OCI-M1 (cell line): ENCODE measurements around the gene LAMA3.

ENCODE experiments used
- DNase-seq: peaks from one replicate; lab custom pipeline; 2025; lab: John Stamatoyannopoulos, UW

The LAMA3 gene

DNA sequence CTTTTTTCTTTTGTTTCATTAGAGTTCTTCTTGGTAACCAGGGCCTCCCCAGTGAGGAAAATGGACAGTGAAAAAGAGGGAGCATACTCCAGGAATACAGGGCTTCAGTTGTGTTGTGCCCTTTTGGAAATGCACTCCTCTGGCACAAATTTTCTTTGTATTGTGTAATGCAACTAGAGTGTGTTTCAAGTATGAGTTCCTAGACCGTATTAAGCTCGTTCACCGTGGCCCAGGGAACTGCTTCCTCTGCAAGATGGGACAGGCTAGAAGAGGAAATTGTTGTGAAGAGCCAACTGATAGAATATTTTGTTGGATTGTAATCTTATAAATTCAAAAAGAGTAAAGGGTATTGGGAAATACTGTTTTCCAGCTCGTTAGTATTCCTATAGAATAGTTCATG, 188.1 kb downstream of the LAMA3 start:
- DNase-seq, result no peak

DNA sequence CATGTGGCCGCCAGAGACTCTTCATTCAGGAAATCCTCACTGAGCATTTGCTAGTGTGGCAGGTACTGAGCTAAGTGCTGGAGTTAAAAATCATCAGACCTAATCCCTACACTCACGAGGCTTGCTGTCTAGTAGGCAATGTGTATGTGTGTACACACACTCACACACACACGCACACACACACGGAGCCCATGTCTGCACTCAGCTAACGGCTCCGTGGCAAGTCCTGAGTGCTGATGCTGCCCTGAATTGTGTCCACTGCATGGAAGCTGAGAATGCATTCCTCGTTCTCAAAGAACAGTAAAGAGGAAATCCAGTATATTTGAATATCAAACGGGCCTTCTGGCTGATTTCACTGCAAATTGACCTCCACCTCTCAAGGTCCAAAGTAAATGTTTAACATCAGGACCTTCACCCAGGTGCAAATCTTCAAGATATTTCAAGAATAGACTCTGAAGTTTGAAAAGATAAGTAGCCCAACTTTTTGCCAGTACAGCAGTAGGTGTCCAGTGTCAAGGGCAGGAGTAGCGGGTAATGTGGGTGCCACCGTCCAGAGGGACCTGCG, 189.2 kb downstream of the LAMA3 start:
- DNase-seq, result no peak

DNA sequence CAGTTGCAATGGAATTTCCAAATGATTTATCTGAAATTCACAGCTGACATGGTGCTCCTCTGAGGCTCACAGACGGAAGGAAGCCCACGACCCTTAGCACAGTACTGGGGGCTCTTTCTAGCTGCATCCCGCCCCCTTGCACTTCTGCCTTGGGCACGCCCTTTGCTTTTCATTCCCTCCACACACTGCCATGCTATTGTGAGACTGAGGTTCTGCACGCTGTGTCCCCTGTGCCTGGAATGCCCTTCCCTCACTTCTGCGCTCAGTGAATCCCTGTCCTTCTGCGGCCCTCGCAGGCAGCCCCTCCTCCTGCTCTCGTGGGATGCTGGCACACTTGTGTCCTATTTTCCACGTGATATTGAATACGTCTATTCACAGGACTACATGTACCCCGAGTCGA, 189.9 kb downstream of the LAMA3 start:
- DNase-seq, result no peak

DNA sequence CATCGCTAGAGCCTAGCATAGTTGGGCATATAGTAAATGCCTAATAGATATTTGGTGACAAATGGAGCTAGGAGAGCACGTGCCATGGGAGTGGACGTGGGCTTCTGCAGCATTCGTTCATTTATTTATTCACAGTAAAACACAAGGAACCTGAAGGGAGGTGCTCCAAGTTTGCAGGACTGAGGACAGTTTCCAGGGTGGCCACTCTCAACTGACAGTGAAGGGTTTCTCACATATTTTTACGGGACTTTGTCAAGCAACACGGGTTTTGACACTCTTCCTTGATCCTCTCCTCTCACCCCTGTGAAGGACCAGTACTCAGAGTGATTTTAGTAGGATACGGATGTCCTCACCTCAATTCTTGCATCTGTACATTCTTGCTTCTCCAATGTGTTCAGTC, 190.3 kb downstream of the LAMA3 start:
- DNase-seq, result no peak

- DNase-seq, result no peak
Measured at GRCh38 chr18:23879966-23880565, 190.8 kb downstream of the LAMA3 start.

DNA sequence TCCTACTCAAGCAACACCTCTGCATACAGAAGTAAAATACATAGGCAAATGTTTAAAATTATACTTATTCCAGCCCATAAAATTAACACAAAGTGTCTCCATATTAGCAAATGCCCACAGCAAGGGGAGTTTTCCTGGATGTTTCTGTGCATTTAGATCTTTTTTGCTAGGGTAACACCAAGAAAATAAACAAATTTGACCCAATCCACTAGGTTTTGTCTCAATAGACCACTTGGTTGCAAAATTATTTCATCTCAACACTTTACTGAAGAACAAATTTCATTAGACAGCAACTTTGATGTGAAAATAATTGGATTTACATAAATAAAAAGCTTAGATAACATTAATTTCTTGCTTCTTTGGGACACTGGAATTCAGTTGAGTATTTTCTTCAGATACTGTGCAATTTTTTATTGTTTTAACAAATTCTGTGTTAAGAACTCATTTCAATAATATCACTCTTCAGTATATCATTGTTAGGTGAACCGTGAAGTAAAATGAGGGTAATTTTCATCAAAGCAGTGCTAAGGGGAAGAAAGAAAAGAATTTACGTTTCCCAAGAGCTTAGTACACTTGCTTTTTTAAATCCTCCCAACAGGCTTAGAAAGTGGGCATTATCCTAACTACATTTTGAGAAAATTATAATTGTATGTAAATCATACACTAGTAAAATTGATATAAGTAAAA, 191.8 kb downstream of the LAMA3 start:
- no peak for DNase-seq

GRCh38 chr18:23881778-23882177, 192.5 kb downstream of the LAMA3 start:
- no peak for DNase-seq

DNA sequence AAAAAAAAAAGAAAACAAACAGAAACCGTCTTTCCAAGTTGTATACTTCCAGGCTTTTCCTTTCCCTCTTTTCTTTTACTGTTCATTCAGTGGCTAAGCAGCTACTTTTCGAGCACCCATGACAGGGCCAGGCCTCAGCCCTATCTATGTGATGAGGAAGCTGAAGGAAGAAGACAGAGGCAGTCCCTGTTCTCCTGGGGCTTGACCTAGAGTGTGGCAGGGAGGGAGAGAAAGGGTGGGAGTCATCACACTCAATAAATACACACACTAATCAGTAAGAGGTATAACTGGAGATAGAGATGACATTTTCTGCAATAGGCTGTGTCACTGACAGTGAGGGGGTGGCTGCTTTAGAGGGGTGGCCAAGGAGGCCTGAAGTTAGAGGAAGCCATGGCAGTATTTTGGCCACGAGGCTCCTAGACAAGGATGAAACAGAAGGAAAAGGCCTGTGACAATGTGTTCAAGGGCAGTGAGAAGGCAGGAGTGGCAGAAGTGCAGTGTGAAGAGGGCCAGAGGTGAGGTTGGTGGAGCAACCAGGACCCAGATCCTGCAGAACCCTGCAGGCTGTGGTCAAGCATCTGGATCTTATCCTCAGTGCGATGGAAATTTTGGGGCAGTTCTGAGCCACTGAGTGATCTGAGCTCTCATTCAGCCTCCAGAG, 193.5 kb downstream of the LAMA3 start:
- no peak for DNase-seq

GRCh38 chr18:23883277-23883790, 194.1 kb downstream of the LAMA3 start:
- DNase-seq, result no peak

DNA sequence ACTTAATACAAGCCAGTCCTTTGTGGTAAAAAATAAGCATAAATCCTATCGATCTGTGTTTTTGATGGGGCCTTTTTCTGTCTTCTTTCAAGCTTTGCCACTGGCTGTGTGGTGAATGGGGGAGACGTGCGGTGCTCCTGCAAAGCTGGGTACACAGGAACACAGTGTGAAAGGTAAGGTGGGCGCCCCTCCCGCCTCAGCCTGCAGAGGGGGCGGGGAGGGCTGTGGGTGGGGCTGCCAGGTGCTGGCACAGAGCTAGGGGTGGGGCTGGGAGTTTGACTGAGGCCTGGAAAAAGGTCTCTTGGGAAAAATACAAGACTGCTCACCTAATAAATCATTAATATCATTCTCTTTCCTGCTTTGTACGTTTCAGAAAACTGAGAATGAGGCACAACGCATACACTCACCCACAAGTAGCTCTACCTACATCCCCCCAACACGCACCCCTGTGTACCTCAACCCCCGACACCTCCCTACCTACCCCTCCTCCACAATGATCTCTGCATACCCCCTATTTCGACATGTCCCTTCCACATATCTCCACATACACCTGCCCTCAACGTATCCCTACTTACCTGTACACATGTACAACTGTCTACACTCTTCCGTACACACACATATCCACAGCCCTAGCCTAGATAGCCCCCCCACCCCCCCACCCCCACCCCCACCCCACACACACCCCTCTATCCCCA, 195.6 kb downstream of the LAMA3 start:
- no peak for DNase-seq

DNA sequence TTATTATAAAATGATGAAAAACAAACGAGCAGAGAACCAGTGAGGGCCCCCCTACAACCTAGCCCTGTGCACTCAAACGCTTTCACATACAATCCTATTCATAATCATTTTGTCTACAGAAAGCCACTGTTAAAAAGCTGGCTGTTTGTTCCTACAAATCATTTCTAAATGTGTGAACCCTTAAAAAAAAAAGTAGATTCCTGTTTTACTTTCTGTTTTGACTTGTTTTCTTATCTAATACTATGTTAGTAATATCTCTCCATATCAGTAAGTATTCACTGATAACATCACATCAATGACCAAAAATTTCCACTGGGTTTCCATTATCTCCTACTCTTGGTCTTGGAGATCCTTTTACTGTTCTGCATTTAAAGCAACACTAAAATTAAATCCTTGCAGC, 196.5 kb downstream of the LAMA3 start:
- DNase-seq, result peak; percentile 47

DNA sequence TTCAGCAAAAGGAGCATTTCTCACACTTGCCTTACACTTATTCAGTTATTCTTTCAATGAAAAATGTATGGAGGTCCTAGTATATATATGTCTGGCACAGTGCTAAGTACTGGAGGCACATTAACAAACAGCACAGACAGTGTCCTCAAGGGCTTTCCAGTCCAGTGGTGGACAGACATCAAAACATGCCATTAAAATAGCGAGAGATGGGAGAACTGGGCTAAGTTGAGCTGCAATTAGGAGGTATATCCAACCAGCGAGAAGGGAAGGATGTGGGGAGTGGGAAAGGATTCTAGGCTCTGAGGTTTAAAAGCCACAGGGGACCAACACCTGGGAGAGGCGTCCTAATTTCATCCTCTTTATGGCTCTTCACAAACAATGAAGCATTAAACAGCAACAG, 197.8 kb downstream of the LAMA3 start:
- DNase-seq, result no peak

DNA sequence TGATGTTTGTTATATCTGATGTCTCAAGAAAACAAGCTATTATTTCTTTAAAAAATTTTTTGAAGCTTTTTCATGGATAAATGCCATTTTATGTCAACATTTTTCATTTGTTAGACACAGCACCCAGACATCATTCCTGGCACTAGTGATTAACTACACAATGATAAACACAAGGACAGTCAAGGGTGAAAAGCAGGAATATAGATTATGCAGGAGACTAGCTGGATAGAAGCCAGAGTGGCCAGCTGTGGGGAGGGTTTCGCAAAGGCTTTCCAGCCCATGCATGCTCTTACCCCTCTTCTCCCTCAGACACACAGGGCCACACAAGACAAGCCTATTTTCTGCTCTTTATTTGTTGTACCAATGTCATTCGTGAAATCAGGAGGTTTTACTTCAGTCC, 198.2 kb downstream of the LAMA3 start:
- no peak for DNase-seq

GRCh38 chr18:23888881-23889280, 199.6 kb downstream of the LAMA3 start:
- no peak for DNase-seq

- no peak for DNase-seq
Measured at GRCh38 chr18:23889907-23890306, 200.7 kb downstream of the LAMA3 start.

GRCh38 chr18:23890589-23890988, 201.3 kb downstream of the LAMA3 start:
- DNase-seq, result no peak

DNA sequence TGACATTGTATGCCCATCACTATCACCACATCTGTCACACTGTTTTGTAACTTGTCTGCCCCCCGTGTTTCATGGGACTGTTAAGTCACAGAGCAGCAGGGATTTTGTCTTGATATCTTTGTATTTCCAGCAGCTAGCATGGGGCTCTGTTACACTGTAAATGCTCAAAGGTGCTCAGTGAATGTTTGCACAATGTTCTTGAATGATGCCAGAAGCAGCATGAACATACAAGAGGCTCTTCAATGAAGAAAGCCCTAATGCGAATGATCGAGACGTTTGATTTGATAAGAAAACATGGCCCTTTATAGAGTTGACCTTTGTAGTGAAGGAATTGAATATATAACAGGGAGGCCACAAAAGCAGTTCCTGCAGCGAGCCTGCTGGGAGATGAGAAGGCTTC, 204.4 kb downstream of the LAMA3 start:
- no peak for DNase-seq

GRCh38 chr18:23894661-23895175, 205.5 kb downstream of the LAMA3 start:
- no peak for DNase-seq

GRCh38 chr18:23897291-23897690, 208.0 kb downstream of the LAMA3 start:
- DNase-seq, result no peak

GRCh38 chr18:23897733-23898132, 208.5 kb downstream of the LAMA3 start:
- no peak for DNase-seq

GRCh38 chr18:23900994-23901393, 211.7 kb downstream of the LAMA3 start:
- no peak for DNase-seq

- no peak for DNase-seq
Measured at GRCh38 chr18:23902396-23902795, 213.1 kb downstream of the LAMA3 start.
